ENCODE measurements around the gene CYP2J2.

GRCh38 chr1:59846209-59846894 is 80.2 kb downstream of the CYP2J2 start:
- no peak for TF ChIP-seq CTCF (IDR thresholded peaks at IDR 0.05)
- TF ChIP-seq POLR2A (IDR thresholded peaks at IDR 0.05) = no peak
